GM19463 (cell line): ENCODE results near the gene EFEMP2.
"Not testable (repeated sequence)": the region's sequence is repeated elsewhere in the genome, so short reads cannot be mapped to it uniquely, and the experiment has no call there.

Experiments used
- ATAC-seq: cut with Tn5 transposase; IDR thresholded peaks from one replicate; pipeline ENCODE4 v1.9.1; 2021; ENCODE audit warnings: mild to moderate bottlenecking, moderate library complexity; ENCODE audit not compliant: unreplicated experiment

The EFEMP2 gene

GRCh38 chr11:65900899-65901180 is 28.2 kb upstream of the EFEMP2 start:
- no peak for ATAC-seq

GRCh38 chr11:65900125-65900898 is 27.7 kb upstream of the EFEMP2 start, which contains the start of gene FOSL1:
TSS of gene FOSL1 (minus strand) at chr11:65900388. CDS start at chr11:65900339, 49 bp downstream.
- ATAC-seq, result peak; percentile 87

- no peak for ATAC-seq
Measured at GRCh38 chr11:65899356-65900124, 26.9 kb upstream of the EFEMP2 start.

- ATAC-seq, result no peak
Measured at GRCh38 chr11:65898656-65899355, 26.2 kb upstream of the EFEMP2 start.

GRCh38 chr11:65897020-65897471 is 24.4 kb upstream of the EFEMP2 start:
- no peak for ATAC-seq

- no peak for ATAC-seq
Measured at GRCh38 chr11:65896034-65896999, 23.7 kb upstream of the EFEMP2 start.

- ATAC-seq, result no peak
Measured at GRCh38 chr11:65895482-65895981, 22.9 kb upstream of the EFEMP2 start.

- ATAC-seq, result no peak
Measured at GRCh38 chr11:65894034-65894591, 21.5 kb upstream of the EFEMP2 start.

GRCh38 chr11:65892661-65893317 is 20.2 kb upstream of the EFEMP2 start:
- no peak for ATAC-seq

- not testable (repeated sequence) for ATAC-seq
Measured at GRCh38 chr11:65892137-65892540, 19.5 kb upstream of the EFEMP2 start.

GRCh38 chr11:65891219-65892136 is 18.9 kb upstream of the EFEMP2 start:
- no peak for ATAC-seq

GRCh38 chr11:65890324-65891218 is 18.0 kb upstream of the EFEMP2 start, which contains the start of gene CCDC85B:
TSS of gene CCDC85B (plus strand) at chr11:65890673. CDS start at chr11:65890784, 111 bp downstream.
- ATAC-seq, result peak; percentile 52

- ATAC-seq, result peak; percentile 54
Measured at GRCh38 chr11:65888163-65888814, 15.7 kb upstream of the EFEMP2 start, which contains the start of gene FIBP. TSS of gene FIBP (minus strand) at chr11:65888471. CDS start at chr11:65888418, 53 bp downstream.

- no peak for ATAC-seq
Measured at GRCh38 chr11:65887723-65888162, 15.1 kb upstream of the EFEMP2 start.

- no peak for ATAC-seq
Measured at GRCh38 chr11:65886826-65887722, 14.5 kb upstream of the EFEMP2 start.
